Left ventricle myocardium inferior (tissue), 1 donor: ENCODE results near the gene OLFML1. TPM values are rescaled to one million over a fixed set of nuclear protein-coding genes. Genes with fewer than 3 reads are reported as not detected.

Source experiments
- DNase-seq: peaks from one replicate; pipeline ENCODE4 v3.0.0-alpha.2; 2020
- H3K27ac ChIP-seq: fragments of 200-600 bp; replicated peaks from 2 replicates; pipeline ENCODE4 v1.8.0; 2021
- H3K27me3 ChIP-seq: fragments of 200-600 bp; 2 replicates; pipeline ENCODE4 v1.8.0; 2021; ENCODE audit warnings: low read depth
- H3K36me3 ChIP-seq: fragments of 200-600 bp; 2 replicates; pipeline ENCODE4 v1.8.0; 2021
- H3K4me1 ChIP-seq: fragments of 200-600 bp; 2 replicates; pipeline ENCODE4 v1.8.0; 2021
- H3K4me3 ChIP-seq: fragments of 200-600 bp; 2 replicates; pipeline ENCODE4 v1.8.0; 2021; ENCODE audit warnings: mild to moderate bottlenecking, moderate library complexity
- H3K9me3 ChIP-seq: fragments of 200-600 bp; replicated peaks from 2 replicates; pipeline ENCODE4 v1.8.0; 2021
- intact Hi-C: fragments of 100-400 bp; cut with micrococcal nuclease; formaldehyde crosslinking; loops from one replicate; pipeline ENCODE4 v1.11.0; 2022
- total RNA-seq: library from RNA; stranded (reverse); fragmentation: NEBNext Ultra II Directional; extraction: Animal tissue kit (Norgen Biotek cat#: 25700); gene quantifications from one replicate; pipeline ENCODE4 v1.2.1, GENCODE V29; 2021
- TF ChIP-seq, protein P1 (sequence below): fragments of 200-600 bp; IDR thresholded peaks from 2 replicates; pipeline ENCODE4 v1.8.0; 2021; ENCODE audit warnings: antibody characterized with exemption, mild to moderate bottlenecking, borderline replicate concordance
- donor health status: DM: no; HTN: yes; CAD: no; lungs with severe emphysema.

OLFML1 gene
- total RNA-seq, 1 donor from 2014 or later = 7.3 TPM

DNA sequence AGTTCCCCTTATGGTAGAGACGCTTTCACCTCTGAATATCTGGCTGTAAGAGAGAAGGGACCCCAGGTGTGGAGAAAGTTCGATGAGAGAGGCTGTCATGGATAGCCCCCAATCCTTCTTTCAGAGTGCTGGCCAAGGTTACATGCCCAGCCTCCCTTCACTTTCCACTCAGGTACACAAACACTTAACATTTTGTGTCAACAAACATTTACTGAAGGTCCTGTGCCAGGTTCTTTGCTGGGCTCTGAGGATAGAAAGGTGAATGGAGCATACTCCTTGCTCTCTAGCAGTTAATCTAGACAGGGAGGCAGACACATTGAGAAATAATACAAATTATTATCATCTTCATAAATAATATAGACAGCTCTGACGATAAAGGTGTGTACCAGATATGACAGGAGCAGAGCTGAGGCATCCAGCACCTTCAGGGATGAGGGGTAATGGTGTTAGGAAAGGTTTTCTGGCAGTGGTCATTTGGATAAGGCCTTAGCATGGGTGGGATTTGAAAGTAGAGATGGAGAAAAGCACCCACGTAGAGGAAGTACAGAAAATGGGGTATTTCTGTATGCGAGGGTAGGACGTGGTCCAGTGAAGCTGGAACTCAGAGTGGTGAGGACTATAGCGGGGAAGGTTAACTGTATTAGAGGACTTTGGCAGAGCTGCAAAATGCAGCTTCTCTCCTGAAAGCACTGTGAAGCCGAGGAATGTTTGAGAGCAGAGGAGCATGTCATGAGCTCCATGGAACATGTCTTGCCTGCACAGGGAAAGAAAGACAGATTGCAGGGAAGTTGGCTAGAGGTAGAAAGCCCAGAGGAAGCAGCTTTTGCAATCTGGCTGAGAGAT lies 48.1 kb downstream of the OLFML1 start:
- H3K9me3 ChIP-seq = no peaks in the 10 kb centered on the region
- TF ChIP-seq, protein P1, sequence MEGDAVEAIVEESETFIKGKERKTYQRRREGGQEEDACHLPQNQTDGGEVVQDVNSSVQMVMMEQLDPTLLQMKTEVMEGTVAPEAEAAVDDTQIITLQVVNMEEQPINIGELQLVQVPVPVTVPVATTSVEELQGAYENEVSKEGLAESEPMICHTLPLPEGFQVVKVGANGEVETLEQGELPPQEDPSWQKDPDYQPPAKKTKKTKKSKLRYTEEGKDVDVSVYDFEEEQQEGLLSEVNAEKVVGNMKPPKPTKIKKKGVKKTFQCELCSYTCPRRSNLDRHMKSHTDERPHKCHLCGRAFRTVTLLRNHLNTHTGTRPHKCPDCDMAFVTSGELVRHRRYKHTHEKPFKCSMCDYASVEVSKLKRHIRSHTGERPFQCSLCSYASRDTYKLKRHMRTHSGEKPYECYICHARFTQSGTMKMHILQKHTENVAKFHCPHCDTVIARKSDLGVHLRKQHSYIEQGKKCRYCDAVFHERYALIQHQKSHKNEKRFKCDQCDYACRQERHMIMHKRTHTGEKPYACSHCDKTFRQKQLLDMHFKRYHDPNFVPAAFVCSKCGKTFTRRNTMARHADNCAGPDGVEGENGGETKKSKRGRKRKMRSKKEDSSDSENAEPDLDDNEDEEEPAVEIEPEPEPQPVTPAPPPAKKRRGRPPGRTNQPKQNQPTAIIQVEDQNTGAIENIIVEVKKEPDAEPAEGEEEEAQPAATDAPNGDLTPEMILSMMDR = no peak
- no peak overlapping the region for H3K27ac ChIP-seq
- no peaks in the 10 kb centered on the region for H3K27me3 ChIP-seq
- H3K4me1 ChIP-seq = peaks cover 25% of the 10 kb centered on the region
- H3K4me3 ChIP-seq = no peak overlapping the region
- no peak for DNase-seq
- no peaks in the 10 kb centered on the region for H3K36me3 ChIP-seq
- intact Hi-C loops = no loop called here

DNA sequence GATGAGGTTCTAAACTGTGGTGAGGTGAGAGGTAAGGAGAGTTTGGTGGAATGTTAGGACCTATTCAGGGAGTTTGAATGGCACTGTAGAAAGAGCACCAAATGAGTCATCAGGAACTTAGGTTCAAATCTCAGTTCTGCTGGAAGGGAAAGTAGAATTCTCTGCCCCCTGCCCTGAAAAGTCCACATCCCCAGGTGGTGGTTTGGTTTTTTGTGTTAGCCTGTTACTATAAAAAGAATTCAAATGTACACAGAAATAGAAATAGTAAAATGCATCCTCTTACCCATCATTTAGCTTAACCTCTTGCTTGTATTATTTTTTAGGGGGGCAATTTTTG lies 48.7 kb downstream of the OLFML1 start:
- TF ChIP-seq, protein P1 = no peak
- Histone ChIP-seq H3K4me3 (no peak overlapping the region), H3K9me3 (no peaks in the 10 kb centered on the region), H3K36me3 (no peaks in the 10 kb centered on the region), H3K27me3 (no peaks in the 10 kb centered on the region), H3K4me1 (peaks cover 31% of the 10 kb centered on the region), H3K27ac (no peak overlapping the region)
- DNase-seq = no peak
- intact Hi-C loops = no loop called here

- intact Hi-C loops = no loop called here
- no peak overlapping the region for H3K4me3 ChIP-seq
- H3K27ac ChIP-seq = no peak overlapping the region
- no peak for DNase-seq
- TF ChIP-seq, protein P1 = peak; percentile 34
- H3K4me1 ChIP-seq = peaks cover 35% of the 10 kb centered on the region
- H3K36me3 ChIP-seq = no peaks in the 10 kb centered on the region
- no peaks in the 10 kb centered on the region for H3K27me3 ChIP-seq
- no peaks in the 10 kb centered on the region for H3K9me3 ChIP-seq
These were observed 50.8 kb downstream of the OLFML1 start for GRCh38 chr11:7536100-7536499.

DNA sequence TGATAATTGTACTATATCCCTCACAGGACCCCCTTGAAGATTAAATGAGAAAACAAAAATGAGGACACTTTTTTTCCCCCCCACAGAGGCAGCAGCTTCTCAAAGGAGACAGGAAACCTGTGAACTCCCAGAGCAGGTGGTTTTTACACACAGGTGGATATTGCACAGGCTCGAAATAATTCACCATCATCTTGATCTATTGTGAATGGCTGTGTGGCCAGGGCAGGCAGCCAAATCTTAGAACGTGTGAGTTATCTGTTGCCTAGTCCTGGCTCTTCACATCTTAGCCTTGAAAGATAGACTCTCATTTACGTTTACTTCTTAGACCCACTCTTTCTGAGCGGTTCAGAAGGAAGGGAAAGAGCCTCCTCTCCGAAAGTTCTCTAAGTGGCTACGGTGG lies 52.0 kb downstream of the OLFML1 start:
- H3K4me3 ChIP-seq = no peak overlapping the region
- intact Hi-C loops = no loop called here
- DNase-seq = no peak
- H3K9me3 ChIP-seq = no peaks in the 10 kb centered on the region
- H3K36me3 ChIP-seq = no peaks in the 10 kb centered on the region
- peaks cover 35% of the 10 kb centered on the region for H3K4me1 ChIP-seq
- H3K27me3 ChIP-seq = no peaks in the 10 kb centered on the region
- H3K27ac ChIP-seq = no peak overlapping the region
- TF ChIP-seq, protein P1 = no peak

DNA sequence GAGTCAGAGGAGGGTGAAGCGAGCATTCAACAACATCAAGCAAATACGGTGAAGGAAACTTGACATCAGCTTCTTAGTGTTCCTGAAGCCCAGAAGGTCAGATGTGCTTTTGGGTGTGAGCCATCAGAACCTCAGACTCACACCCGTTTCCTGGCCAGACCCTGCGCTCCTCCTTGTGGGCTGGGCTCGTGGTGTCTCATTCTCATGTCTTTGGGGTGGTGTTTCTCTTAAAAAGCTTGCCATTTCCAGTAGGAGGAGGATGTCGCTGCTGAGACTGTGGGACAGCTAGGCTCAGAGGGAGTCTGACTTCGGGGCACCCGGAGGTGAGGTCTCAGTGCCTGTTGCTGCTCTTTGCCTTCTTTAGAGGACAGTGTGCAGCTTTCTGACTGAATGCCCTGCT lies 52.7 kb downstream of the OLFML1 start:
- Histone ChIP-seq H3K9me3 (no peaks in the 10 kb centered on the region), H3K4me3 (peak overlapping the region; percentile 25), H3K27ac (peak overlapping the region; percentile 65), H3K27me3 (no peaks in the 10 kb centered on the region), H3K36me3 (no peaks in the 10 kb centered on the region), H3K4me1 (peaks cover 38% of the 10 kb centered on the region)
- intact Hi-C loops = no loop called here
- TF ChIP-seq, protein P1 = no peak
- DNase-seq = peak; percentile 32
